Measurements from ENCODE around the gene ZNF74.

Gene ZNF74

DNA sequence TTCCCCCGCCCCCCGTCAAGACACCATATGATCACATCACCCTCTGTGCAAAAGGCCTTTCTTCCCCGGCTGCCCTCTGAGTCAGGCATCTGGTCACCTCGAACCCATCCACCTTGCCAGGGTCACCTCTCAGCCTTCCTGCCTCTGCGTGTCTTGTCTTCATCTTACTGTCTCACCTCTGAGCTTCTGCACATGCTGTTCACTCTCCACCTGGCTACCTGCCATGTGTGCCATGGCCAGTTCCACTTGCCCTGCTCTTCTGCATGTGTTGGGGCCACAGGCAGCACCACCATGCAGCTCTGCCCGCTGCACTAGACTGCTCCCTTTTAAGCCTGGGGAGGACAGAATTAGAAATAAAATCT, 9.8 kb downstream of the ZNF74 start:
- Histone ChIP-seq H3K9me3 (no peaks in the 10 kb centered on the region), H3K36me3 (peaks cover 9% of the 10 kb centered on the region), H3K27me3 (no peaks in the 10 kb centered on the region), H3K4me3 (ENCODE audit: low read depth in 1 of 2, low read length in 1 of 2) (no peak overlapping the region), H3K27ac (no peak overlapping the region), H3K4me1 (ENCODE audit: control insufficient read depth in 1 of 2, insufficient read depth in 1 of 2, low read depth in 1 of 2, low read length in 1 of 2) (no peaks in the 10 kb centered on the region)
- TF ChIP-seq, protein P1, sequence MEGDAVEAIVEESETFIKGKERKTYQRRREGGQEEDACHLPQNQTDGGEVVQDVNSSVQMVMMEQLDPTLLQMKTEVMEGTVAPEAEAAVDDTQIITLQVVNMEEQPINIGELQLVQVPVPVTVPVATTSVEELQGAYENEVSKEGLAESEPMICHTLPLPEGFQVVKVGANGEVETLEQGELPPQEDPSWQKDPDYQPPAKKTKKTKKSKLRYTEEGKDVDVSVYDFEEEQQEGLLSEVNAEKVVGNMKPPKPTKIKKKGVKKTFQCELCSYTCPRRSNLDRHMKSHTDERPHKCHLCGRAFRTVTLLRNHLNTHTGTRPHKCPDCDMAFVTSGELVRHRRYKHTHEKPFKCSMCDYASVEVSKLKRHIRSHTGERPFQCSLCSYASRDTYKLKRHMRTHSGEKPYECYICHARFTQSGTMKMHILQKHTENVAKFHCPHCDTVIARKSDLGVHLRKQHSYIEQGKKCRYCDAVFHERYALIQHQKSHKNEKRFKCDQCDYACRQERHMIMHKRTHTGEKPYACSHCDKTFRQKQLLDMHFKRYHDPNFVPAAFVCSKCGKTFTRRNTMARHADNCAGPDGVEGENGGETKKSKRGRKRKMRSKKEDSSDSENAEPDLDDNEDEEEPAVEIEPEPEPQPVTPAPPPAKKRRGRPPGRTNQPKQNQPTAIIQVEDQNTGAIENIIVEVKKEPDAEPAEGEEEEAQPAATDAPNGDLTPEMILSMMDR (IDR thresholded peaks at IDR 0.05) = no peak

DNA sequence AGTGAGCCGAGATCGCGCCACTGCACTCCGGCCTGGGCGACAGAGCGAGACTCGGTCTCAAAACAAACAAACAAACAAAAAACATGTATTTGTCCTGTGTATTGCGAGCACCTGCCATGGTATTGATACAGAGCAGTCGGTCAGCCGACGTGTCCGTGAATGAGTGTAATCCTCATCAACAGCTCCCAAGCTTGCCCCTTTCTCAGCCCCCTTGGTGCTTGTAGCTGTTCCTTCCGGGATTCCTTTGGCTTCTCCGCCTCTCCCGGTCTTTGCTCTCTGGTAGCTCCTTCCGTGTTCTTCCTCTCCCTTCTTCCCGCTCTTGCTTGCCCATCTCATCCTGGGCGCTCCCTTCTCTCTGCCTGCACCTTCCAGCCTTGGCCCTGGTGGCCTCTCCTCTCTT, 10.9 kb downstream of the ZNF74 start:
- H3K4me1 ChIP-seq (ENCODE audit: control insufficient read depth in 1 of 2, insufficient read depth in 1 of 2, low read depth in 1 of 2, low read length in 1 of 2) = no peaks in the 10 kb centered on the region
- H3K36me3 ChIP-seq = peaks cover 9% of the 10 kb centered on the region
- no peak overlapping the region for H3K27ac ChIP-seq
- no peaks in the 10 kb centered on the region for H3K27me3 ChIP-seq
- H3K4me3 ChIP-seq (ENCODE audit: low read depth in 1 of 2, low read length in 1 of 2) = no peak overlapping the region
- no peaks in the 10 kb centered on the region for H3K9me3 ChIP-seq
- TF ChIP-seq, protein P1 (IDR thresholded peaks at IDR 0.05) = no peak

DNA sequence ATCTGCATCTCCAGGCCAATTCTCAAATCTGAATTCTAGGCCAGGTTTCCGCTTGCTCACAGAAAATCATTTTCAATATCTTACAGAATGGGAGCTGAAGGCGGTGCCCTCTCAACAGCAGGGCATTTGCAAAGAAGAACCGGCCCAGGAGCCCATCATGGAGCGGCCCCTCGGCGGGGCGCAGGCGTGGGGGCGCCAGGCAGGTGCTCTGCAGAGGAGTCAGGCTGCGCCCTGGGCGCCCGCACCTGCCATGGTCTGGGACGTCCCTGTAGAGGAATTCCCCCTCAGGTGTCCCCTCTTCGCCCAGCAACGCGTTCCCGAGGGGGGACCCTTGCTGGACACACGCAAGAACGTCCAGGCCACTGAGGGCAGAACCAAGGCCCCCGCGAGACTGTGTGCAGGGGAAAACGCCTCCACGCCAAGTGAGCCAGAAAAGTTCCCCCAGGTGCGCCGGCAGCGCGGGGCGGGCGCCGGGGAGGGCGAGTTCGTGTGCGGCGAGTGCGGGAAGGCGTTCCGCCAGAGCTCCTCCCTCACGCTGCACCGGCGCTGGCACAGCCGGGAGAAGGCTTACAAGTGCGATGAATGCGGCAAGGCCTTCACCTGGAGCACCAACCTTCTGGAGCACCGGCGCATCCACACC, 11.5 kb downstream of the ZNF74 start:
- TF ChIP-seq, protein P1 (IDR thresholded peaks at IDR 0.05) = no peak
- Histone ChIP-seq H3K36me3 (peaks cover 9% of the 10 kb centered on the region), H3K9me3 (no peaks in the 10 kb centered on the region)

DNA sequence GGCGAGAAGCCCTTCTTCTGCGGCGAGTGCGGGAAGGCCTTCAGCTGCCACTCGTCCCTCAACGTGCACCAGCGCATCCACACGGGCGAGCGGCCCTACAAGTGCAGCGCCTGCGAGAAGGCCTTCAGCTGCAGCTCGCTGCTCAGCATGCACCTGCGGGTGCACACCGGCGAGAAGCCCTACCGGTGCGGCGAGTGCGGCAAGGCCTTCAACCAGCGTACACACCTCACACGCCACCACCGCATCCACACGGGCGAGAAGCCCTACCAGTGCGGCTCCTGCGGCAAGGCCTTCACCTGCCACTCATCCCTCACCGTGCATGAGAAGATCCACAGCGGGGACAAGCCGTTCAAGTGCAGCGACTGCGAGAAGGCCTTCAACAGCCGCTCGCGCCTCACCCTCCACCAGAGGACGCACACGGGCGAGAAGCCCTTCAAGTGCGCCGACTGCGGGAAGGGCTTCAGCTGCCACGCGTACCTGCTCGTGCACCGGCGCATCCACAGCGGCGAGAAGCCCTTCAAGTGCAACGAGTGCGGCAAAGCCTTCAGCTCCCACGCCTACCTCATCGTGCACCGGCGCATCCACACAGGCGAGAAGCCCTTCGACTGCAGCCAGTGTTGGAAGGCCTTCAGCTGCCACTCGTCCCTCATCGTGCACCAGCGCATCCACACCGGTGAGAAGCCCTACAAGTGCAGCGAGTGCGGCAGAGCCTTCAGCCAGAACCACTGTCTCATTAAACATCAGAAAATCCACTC, 12.2 kb downstream of the ZNF74 start:
- TF ChIP-seq, protein P1 (IDR thresholded peaks at IDR 0.05) = no peak
- Histone ChIP-seq H3K27me3 (no peaks in the 10 kb centered on the region), H3K36me3 (peaks cover 9% of the 10 kb centered on the region), H3K27ac (no peak overlapping the region), H3K4me1 (ENCODE audit: control insufficient read depth in 1 of 2, insufficient read depth in 1 of 2, low read depth in 1 of 2, low read length in 1 of 2) (no peaks in the 10 kb centered on the region), H3K4me3 (ENCODE audit: low read depth in 1 of 2, low read length in 1 of 2) (no peak overlapping the region), H3K9me3 (no peaks in the 10 kb centered on the region)

More for the DNA sequence above, 11.5 kb downstream of the ZNF74 start:
- Histone ChIP-seq H3K27ac (no peak overlapping the region), H3K27me3 (no peaks in the 10 kb centered on the region), H3K4me1 (ENCODE audit: control insufficient read depth in 1 of 2, insufficient read depth in 1 of 2, low read depth in 1 of 2, low read length in 1 of 2) (no peaks in the 10 kb centered on the region), H3K4me3 (ENCODE audit: low read depth in 1 of 2, low read length in 1 of 2) (no peak overlapping the region)

DNA sequence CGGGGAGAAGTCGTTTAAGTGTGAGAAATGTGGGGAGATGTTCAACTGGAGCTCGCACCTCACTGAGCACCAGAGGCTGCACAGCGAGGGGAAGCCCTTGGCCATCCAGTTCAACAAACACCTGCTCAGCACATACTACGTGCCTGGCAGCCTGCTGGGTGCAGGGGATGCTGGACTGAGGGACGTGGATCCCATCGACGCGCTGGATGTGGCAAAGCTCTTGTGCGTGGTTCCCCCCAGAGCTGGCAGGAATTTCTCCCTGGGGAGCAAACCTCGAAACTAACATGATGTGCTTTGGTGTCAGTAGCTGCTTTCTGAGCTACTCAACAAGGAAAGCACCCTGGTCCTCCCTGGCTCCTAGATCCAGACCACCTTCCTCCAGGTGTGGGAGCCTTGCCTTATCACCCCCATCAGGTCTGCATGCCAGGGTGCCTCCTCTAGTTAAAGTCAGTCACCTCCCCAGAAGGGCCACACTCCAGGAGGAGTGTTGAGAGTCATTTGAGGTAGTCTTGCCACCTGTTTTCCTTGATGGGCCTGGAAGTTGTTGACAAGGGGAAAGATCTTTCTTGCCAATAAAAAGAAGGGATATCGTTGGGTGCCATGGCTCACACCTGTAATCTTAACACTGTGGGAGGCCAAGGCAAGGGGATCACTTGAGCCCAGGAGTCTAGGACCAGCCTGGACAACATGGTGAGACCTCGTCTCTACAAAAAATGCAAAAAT, 12.9 kb downstream of the ZNF74 start:
- H3K27me3 ChIP-seq = no peaks in the 10 kb centered on the region
- H3K27ac ChIP-seq = no peak overlapping the region
- no peak overlapping the region for H3K4me3 ChIP-seq (ENCODE audit: low read depth in 1 of 2, low read length in 1 of 2)
- TF ChIP-seq, protein P1 (IDR thresholded peaks at IDR 0.05) = no peak
- H3K4me1 ChIP-seq (ENCODE audit: control insufficient read depth in 1 of 2, insufficient read depth in 1 of 2, low read depth in 1 of 2, low read length in 1 of 2) = no peaks in the 10 kb centered on the region
- H3K36me3 ChIP-seq = peaks cover 9% of the 10 kb centered on the region
- no peaks in the 10 kb centered on the region for H3K9me3 ChIP-seq
